GM23338 (cell line): Measurements from ENCODE around the gene SLC25A48.

ENCODE experiments used
- CREB1 ChIP-seq: fragments of 250-450 bp; sonication (Bioruptor Pico); IDR thresholded peaks from 2 replicates; pipeline ENCODE4 v1.5.0; 2020; ENCODE audit warnings: low read depth, mild to moderate bottlenecking, moderate library complexity
- CTCF ChIP-seq, 2 experiments: fragments of 200-600 bp in 1 of 2; sonication (generic) in 1 of 2; conservative IDR thresholded peaks; 2 replicates each; pipeline versions ENCODE4 v1.5.1 to v1.6.1; 2016 to 2017; ENCODE audit warnings: antibody characterized with exemption in 2 of 2, low read depth in 2 of 2, mild to moderate bottlenecking in 2 of 2, moderate library complexity in 1 of 2
- EZH2 ChIP-seq: fragments of 200-600 bp; sonication (generic); IDR thresholded peaks from one replicate; pipeline ENCODE4 v1.8.0; 2017; ENCODE audit warnings: antibody characterized with exemption, mild to moderate bottlenecking, low read depth; ENCODE audit not compliant: unreplicated experiment
- EZH2phosphoT487 ChIP-seq: fragments of 200-600 bp; sonication (generic); IDR thresholded peaks from one replicate; pipeline ENCODE4 v1.8.1; 2018; ENCODE audit warnings: antibody characterized with exemption; ENCODE audit not compliant: unreplicated experiment
- JUNB ChIP-seq: IDR thresholded peaks from one replicate; pipeline ENCODE4 v1.6.1; 2016; ENCODE audit warnings: antibody characterized with exemption; ENCODE audit not compliant: unreplicated experiment
- NANOG ChIP-seq: IDR thresholded peaks from 2 replicates; pipeline ENCODE4 v1.6.1; 2016; ENCODE audit warnings: antibody characterized with exemption, borderline replicate concordance
- POLR2AphosphoS5 ChIP-seq: IDR thresholded peaks from 2 replicates; pipeline ENCODE4 v1.6.1; 2016; ENCODE audit warnings: antibody characterized with exemption, low read depth
- TF ChIP-seq, protein P1 (sequence below): IDR thresholded peaks from one replicate; pipeline ENCODE4 v1.6.1; 2018; ENCODE audit warnings: antibody characterized with exemption; ENCODE audit not compliant: unreplicated experiment

GRCh38 chr5:135891268-135891667 lies 56.8 kb downstream of the SLC25A48 start:
- TF ChIP-seq CTCF (conservative IDR thresholded peaks at IDR 0.05; ENCODE audit: low read depth in 2 of 2) = no peak
- no peak for TF ChIP-seq POLR2AphosphoS5
- no peak for TF ChIP-seq JUNB
- TF ChIP-seq, protein P1, sequence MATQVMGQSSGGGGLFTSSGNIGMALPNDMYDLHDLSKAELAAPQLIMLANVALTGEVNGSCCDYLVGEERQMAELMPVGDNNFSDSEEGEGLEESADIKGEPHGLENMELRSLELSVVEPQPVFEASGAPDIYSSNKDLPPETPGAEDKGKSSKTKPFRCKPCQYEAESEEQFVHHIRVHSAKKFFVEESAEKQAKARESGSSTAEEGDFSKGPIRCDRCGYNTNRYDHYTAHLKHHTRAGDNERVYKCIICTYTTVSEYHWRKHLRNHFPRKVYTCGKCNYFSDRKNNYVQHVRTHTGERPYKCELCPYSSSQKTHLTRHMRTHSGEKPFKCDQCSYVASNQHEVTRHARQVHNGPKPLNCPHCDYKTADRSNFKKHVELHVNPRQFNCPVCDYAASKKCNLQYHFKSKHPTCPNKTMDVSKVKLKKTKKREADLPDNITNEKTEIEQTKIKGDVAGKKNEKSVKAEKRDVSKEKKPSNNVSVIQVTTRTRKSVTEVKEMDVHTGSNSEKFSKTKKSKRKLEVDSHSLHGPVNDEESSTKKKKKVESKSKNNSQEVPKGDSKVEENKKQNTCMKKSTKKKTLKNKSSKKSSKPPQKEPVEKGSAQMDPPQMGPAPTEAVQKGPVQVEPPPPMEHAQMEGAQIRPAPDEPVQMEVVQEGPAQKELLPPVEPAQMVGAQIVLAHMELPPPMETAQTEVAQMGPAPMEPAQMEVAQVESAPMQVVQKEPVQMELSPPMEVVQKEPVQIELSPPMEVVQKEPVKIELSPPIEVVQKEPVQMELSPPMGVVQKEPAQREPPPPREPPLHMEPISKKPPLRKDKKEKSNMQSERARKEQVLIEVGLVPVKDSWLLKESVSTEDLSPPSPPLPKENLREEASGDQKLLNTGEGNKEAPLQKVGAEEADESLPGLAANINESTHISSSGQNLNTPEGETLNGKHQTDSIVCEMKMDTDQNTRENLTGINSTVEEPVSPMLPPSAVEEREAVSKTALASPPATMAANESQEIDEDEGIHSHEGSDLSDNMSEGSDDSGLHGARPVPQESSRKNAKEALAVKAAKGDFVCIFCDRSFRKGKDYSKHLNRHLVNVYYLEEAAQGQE = no peak
- no peak for TF ChIP-seq EZH2
- no peak for TF ChIP-seq EZH2phosphoT487
- TF ChIP-seq NANOG = no peak
- no peak for TF ChIP-seq CREB1
